Neutrophil (primary cell): Measurements from ENCODE around the gene ANO8.

Experiments
- H3K27ac ChIP-seq: fragments of 200-600 bp; sonication (generic); 2 replicates; pipeline ENCODE4 v1.5.1; 2016; ENCODE audit warnings: mild to moderate bottlenecking, moderate library complexity
- H3K27me3 ChIP-seq: fragments of 200-600 bp; sonication (generic); 2 replicates; pipeline ENCODE4 v1.6.0; 2016; ENCODE audit warnings: mild to moderate bottlenecking
- H3K36me3 ChIP-seq: fragments of 200-600 bp; sonication (generic); 2 replicates; pipeline ENCODE4 v1.5.1; 2017
- H3K4me1 ChIP-seq, 2 experiments: fragments of 200-600 bp in 1 of 2; sonication (generic) in 1 of 2; 1 replicate in 1 of 2; 2 replicates in 1 of 2; pipeline versions ENCODE4 v1.5.1 to v1.6.1; 2013 to 2016; ENCODE audit warnings: low read depth in 1 of 2, low read length in 1 of 2, mild to moderate bottlenecking in 1 of 2, moderate library complexity in 1 of 2; ENCODE audit not compliant: control insufficient read depth in 1 of 2, insufficient read depth in 1 of 2
- H3K4me3 ChIP-seq, 2 experiments: fragments of 200-600 bp in 1 of 2; sonication (generic) in 1 of 2; 1 replicate in 1 of 2; 2 replicates in 1 of 2; pipeline ENCODE4 v1.5.1; 2013 to 2016; ENCODE audit warnings: low read depth in 1 of 2, low read length in 1 of 2, mild to moderate bottlenecking in 1 of 2, moderate library complexity in 1 of 2
- H3K9me3 ChIP-seq: fragments of 200-600 bp; sonication (generic); 2 replicates; pipeline ENCODE4 v1.5.1; 2016
- CTCF ChIP-seq: fragments of 200-600 bp; sonication (generic); IDR thresholded peaks from 2 replicates; pipeline ENCODE4 v1.5.1; 2016; ENCODE audit warnings: antibody characterized with exemption

The ANO8 gene

GRCh38 chr19:17341386-17341785 lies 6.7 kb upstream of the ANO8 start:
- H3K4me3 ChIP-seq = no peak overlapping the region
- TF ChIP-seq CTCF = no peak
- peaks cover 10% of the 10 kb centered on the region for H3K27me3 ChIP-seq
- no peaks in the 10 kb centered on the region for H3K36me3 ChIP-seq
- H3K9me3 ChIP-seq = no peaks in the 10 kb centered on the region
- no peak overlapping the region for H3K27ac ChIP-seq
- H3K4me1 ChIP-seq = peaks cover 20 to 22% of the 10 kb centered on the region in 2 experiments

- no peaks in the 10 kb centered on the region for H3K36me3 ChIP-seq
- TF ChIP-seq CTCF = no peak
- no peak overlapping the region for H3K27ac ChIP-seq
- no peaks in the 10 kb centered on the region for H3K9me3 ChIP-seq
- H3K4me1 ChIP-seq = peaks cover 20 to 24% of the 10 kb centered on the region in 2 experiments
- H3K27me3 ChIP-seq = peaks cover 9% of the 10 kb centered on the region
- no peak overlapping the region for H3K4me3 ChIP-seq
Measured at GRCh38 chr19:17340871-17341357, 6.3 kb upstream of the ANO8 start.

- Histone ChIP-seq H3K27ac (no peak overlapping the region), H3K36me3 (no peaks in the 10 kb centered on the region), H3K4me1 (peaks cover 21 to 26% of the 10 kb centered on the region in 2 experiments), H3K9me3 (no peaks in the 10 kb centered on the region), H3K27me3 (peaks cover 9% of the 10 kb centered on the region), H3K4me3 (no peak overlapping the region)
- no peak for TF ChIP-seq CTCF
Measured at GRCh38 chr19:17340302-17340870, 5.7 kb upstream of the ANO8 start.

- H3K9me3 ChIP-seq = no peaks in the 10 kb centered on the region
- peaks cover 32 to 37% of the 10 kb centered on the region in 2 experiments for H3K4me1 ChIP-seq
- H3K27me3 ChIP-seq = peaks cover 17% of the 10 kb centered on the region
- H3K36me3 ChIP-seq = no peaks in the 10 kb centered on the region
- no peak overlapping the region for H3K27ac ChIP-seq
- no peak overlapping the region for H3K4me3 ChIP-seq
- TF ChIP-seq CTCF = no peak
Measured at GRCh38 chr19:17339088-17339741, 4.6 kb upstream of the ANO8 start.

GRCh38 chr19:17338433-17339078 lies 3.9 kb upstream of the ANO8 start:
- no peaks in the 10 kb centered on the region for H3K36me3 ChIP-seq
- no peak overlapping the region for H3K27ac ChIP-seq
- H3K4me1 ChIP-seq = peaks cover 39 to 44% of the 10 kb centered on the region in 2 experiments
- no peaks in the 10 kb centered on the region for H3K9me3 ChIP-seq
- H3K27me3 ChIP-seq = peaks cover 24% of the 10 kb centered on the region
- no peak overlapping the region for H3K4me3 ChIP-seq
- no peak for TF ChIP-seq CTCF
